ACHN (cell line): Measurements from ENCODE around the gene STOM.

Experiments
- DNase-seq: peaks from one replicate; pipeline ENCODE4 v3.0.0-alpha.2; 2015
- in situ Hi-C: cut with HindIII; loops from 2 replicates; pipeline ENCODE4 v1.10.0; 2017; ENCODE audit warnings: low sequenced_read_pairs, low pct_ligation_motif_present, low pct_unique_long_range_greater_than_20kb

The STOM gene

GRCh38 chr9:121326901-121327613 is 43.0 kb downstream of the STOM start:
- DNase-seq, result no peak
- in situ Hi-C loops, result no loop called here

GRCh38 chr9:121326130-121326838 is 43.8 kb downstream of the STOM start:
- in situ Hi-C loops, result no loop called here
- no peak for DNase-seq

- no peak for DNase-seq
- in situ Hi-C loops, result no loop called here
Observed at GRCh38 chr9:121325387-121325786, 44.7 kb downstream of the STOM start.

- DNase-seq, result no peak
- in situ Hi-C loops, result no loop called here
Observed at GRCh38 chr9:121324755-121325154, 45.3 kb downstream of the STOM start.

- in situ Hi-C loops, result no loop called here
- no peak for DNase-seq
Observed at GRCh38 chr9:121324316-121324715, 45.7 kb downstream of the STOM start.

GRCh38 chr9:121323449-121324151 is 46.5 kb downstream of the STOM start:
- DNase-seq, result no peak
- in situ Hi-C loops, result no loop called here

GRCh38 chr9:121322737-121323448 is 47.2 kb downstream of the STOM start:
- no peak for DNase-seq
- in situ Hi-C loops, result no loop called here

GRCh38 chr9:121322037-121322736 is 47.9 kb downstream of the STOM start:
- DNase-seq, result peak; percentile 19
- in situ Hi-C loops, result no loop called here

GRCh38 chr9:121321016-121321503 is 49.0 kb downstream of the STOM start:
- in situ Hi-C loops, result no loop called here
- DNase-seq, result no peak

GRCh38 chr9:121319383-121319780 is 50.7 kb downstream of the STOM start:
- in situ Hi-C loops, result no loop called here
- DNase-seq, result no peak

- DNase-seq, result no peak
- in situ Hi-C loops, result no loop called here
Observed at GRCh38 chr9:121318631-121319382, 51.2 kb downstream of the STOM start.

GRCh38 chr9:121317737-121318630 is 52.1 kb downstream of the STOM start:
- in situ Hi-C loops, result no loop called here
- no peak for DNase-seq

GRCh38 chr9:121316852-121317373 is 53.1 kb downstream of the STOM start:
- in situ Hi-C loops, result no loop called here
- no peak for DNase-seq

- in situ Hi-C loops, result no loop called here
- DNase-seq, result no peak
Observed at GRCh38 chr9:121316378-121316777, 53.7 kb downstream of the STOM start.

GRCh38 chr9:121313458-121314152 is 56.4 kb downstream of the STOM start:
- no peak for DNase-seq
- in situ Hi-C loops, result no loop called here

- DNase-seq, result no peak
- in situ Hi-C loops, result no loop called here
Observed at GRCh38 chr9:121312169-121312568, 57.9 kb downstream of the STOM start.
